ENCODE results near the gene LRRN4.

GRCh38 chr20:6038256-6038655 is 15.6 kb downstream of the LRRN4 start:
- TF ChIP-seq CTCF (IDR thresholded peaks at IDR 0.05; ENCODE audit: low read depth, low read length, poor library complexity, severe bottlenecking) = no peak
- TF ChIP-seq EZH2phosphoT487 (IDR thresholded peaks at IDR 0.05; ENCODE audit: borderline replicate concordance, low read length) = no peak

Measured in DOHH2 (cell line).